ENCODE measurements around the gene PLA2G6. TPM values are rescaled to one million over a fixed set of nuclear protein-coding genes. Genes with fewer than 3 reads are reported as not detected.
"Not testable (repeated sequence)": the region's sequence is repeated elsewhere in the genome, so short reads cannot be mapped to it uniquely, and the experiment has no call there.

Gene PLA2G6
- total RNA-seq, 1 donor from 2014 or later, result 7.9 TPM

DNA sequence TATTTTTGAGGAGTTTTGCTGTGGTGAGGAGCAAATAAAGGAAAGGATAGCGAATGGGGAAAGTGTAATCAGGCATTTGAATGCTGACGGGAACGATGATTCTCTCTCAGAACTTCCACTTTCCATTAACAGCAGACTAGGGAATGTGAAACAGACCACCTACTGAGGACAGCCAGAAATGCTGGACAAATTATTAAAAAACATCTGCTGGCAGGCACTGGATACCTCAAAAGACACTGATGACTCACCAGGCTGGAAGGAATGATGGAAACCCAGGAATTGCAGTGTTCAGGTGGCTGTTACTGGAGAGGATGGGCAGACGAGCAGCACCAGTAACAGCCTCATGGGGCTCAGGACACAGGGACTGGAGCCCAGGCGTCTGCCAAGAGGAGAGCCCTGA lies 33.4 kb downstream of the PLA2G6 start:
- no peaks in the 10 kb centered on the region for H3K36me3 ChIP-seq (ENCODE audit: control insufficient read depth, insufficient read depth, low read length)
- no peaks in the 10 kb centered on the region for H3K27me3 ChIP-seq (ENCODE audit: control insufficient read depth, insufficient read depth, low read length)
- FAIRE-seq (no peak), DNase-seq (ENCODE audit: low read depth) (peak; percentile 61)
- TF ChIP-seq, protein P1, sequence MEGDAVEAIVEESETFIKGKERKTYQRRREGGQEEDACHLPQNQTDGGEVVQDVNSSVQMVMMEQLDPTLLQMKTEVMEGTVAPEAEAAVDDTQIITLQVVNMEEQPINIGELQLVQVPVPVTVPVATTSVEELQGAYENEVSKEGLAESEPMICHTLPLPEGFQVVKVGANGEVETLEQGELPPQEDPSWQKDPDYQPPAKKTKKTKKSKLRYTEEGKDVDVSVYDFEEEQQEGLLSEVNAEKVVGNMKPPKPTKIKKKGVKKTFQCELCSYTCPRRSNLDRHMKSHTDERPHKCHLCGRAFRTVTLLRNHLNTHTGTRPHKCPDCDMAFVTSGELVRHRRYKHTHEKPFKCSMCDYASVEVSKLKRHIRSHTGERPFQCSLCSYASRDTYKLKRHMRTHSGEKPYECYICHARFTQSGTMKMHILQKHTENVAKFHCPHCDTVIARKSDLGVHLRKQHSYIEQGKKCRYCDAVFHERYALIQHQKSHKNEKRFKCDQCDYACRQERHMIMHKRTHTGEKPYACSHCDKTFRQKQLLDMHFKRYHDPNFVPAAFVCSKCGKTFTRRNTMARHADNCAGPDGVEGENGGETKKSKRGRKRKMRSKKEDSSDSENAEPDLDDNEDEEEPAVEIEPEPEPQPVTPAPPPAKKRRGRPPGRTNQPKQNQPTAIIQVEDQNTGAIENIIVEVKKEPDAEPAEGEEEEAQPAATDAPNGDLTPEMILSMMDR (IDR thresholded peaks at IDR 0.05; ENCODE audit: insufficient read depth, low read length, severe bottlenecking), result no peak
- no peak overlapping the region for H3K4me3 ChIP-seq (ENCODE audit: low read depth, low read length)

DNA sequence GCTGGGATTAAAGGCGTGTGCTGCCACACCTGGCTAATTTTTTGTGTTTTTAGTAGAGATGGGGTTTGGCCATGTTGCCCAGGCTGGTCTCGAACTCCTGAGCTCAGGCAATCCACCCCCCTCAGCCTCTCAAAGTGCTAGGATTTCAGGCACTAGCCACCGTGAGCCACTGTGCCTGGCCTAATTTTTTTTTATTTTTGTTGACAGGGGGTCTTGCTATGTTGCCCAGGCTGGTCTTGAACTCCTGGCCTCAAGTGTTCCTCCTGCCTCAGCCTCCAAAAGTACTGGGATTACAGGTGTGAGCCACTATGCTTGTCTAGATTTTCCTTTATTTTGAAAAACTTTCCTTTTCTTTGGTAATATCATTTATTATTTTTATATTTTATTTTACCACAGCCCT lies 35.5 kb downstream of the PLA2G6 start:
- H3K36me3 ChIP-seq (ENCODE audit: control insufficient read depth, insufficient read depth, low read length); FAIRE-seq; H3K27me3 ChIP-seq (ENCODE audit: control insufficient read depth, insufficient read depth, low read length); H3K4me3 ChIP-seq (ENCODE audit: low read depth, low read length); DNase-seq (ENCODE audit: low read depth): not testable (repeated sequence)

DNA sequence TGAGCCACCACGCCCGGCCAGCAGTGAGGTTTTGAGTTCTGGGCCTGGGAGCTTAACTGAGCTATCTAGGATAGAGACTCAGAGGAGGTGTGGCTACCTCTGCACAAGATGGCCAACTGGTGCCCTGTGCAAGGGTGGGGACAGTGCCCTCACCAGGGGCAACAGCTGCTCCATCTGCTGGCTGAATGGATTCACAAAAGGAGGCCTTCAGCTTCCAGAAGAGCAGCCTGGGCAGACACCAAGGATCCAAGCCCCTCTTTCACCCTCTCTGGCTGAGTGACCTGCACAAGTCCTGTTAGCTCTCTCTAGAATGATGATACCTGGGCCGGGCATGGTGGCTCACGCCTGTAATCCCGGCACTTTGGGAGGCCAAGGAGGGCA lies 37.6 kb downstream of the PLA2G6 start:
- TF ChIP-seq, protein P1 (IDR thresholded peaks at IDR 0.05; ENCODE audit: insufficient read depth, low read length, severe bottlenecking), result no peak
- H3K27me3 ChIP-seq (ENCODE audit: control insufficient read depth, insufficient read depth, low read length), result no peaks in the 10 kb centered on the region
- FAIRE-seq, result no peak
- DNase-seq (ENCODE audit: low read depth), result no peak
- peaks cover 1% of the 10 kb centered on the region for H3K36me3 ChIP-seq (ENCODE audit: control insufficient read depth, insufficient read depth, low read length)
- no peak overlapping the region for H3K4me3 ChIP-seq (ENCODE audit: low read depth, low read length)

DNA sequence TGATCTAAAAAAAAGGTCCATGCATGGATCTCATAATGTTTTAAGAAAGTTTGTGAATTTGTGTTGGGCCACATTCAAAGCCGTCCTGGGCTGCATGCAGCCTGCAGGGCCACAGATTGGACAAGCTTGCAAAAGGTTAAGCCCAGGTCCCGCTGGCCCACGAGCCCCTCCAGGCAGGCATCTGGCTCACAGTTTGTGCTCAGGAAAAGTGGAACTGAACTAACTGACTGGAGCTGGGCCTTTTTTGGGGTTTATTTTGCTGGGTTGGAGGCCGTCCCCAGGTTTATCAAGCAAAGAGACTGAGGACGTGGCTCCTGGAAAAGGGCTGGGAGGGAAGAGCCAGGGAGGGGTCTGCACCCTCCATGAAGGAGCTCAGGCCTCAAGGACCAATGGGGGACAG lies 39.0 kb downstream of the PLA2G6 start:
- H3K4me3 ChIP-seq (ENCODE audit: low read depth, low read length), result no peak overlapping the region
- H3K36me3 ChIP-seq (ENCODE audit: control insufficient read depth, insufficient read depth, low read length), result peaks cover 4% of the 10 kb centered on the region
- TF ChIP-seq, protein P1 (IDR thresholded peaks at IDR 0.05; ENCODE audit: insufficient read depth, low read length, severe bottlenecking), result no peak
- DNase-seq (ENCODE audit: low read depth) (no peak), FAIRE-seq (no peak)
- H3K27me3 ChIP-seq (ENCODE audit: control insufficient read depth, insufficient read depth, low read length), result no peaks in the 10 kb centered on the region

DNA sequence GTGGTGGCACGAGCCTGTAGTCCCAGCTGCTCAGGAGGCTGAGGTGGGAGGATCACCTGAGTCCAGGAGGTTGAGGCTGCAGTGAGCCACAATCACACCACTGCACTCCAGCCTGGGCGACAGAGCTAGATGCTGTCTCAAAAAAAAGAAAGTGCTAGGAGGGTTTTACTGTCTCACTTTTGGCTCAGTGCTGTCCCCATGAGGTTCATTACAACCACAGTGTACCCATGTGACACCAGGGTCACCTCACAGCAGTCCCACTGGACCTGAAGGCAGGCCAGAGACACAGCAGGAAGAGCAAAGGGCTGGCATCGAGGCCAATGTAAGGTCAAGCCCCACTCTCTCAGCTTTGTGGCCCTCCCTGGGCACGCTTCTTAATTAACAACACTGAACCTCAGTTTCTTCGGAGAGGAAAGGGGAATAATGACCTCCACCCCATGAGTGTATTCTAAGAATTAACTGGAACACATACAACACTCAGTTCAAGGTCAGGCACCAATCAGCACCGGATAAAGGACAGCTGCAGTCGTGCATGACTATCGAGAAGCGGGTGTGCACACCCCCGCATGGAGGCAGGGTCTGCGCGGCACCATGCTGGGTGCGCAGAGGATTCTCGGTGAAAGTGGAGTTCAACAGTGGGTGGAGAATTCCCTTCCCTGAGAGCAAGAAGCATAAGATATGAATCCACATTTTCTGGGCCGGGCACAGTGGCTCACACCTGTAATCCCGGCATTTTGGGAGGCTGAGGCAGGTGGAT lies 40.2 kb downstream of the PLA2G6 start:
- Histone ChIP-seq H3K27me3 (ENCODE audit: control insufficient read depth, insufficient read depth, low read length) (no peaks in the 10 kb centered on the region), H3K4me3 (ENCODE audit: low read depth, low read length) (no peak overlapping the region), H3K36me3 (ENCODE audit: control insufficient read depth, insufficient read depth, low read length) (peaks cover 4% of the 10 kb centered on the region)
- DNase-seq (ENCODE audit: low read depth) (no peak), FAIRE-seq (no peak)
- TF ChIP-seq, protein P1 (IDR thresholded peaks at IDR 0.05; ENCODE audit: insufficient read depth, low read length, severe bottlenecking), result no peak

DNA sequence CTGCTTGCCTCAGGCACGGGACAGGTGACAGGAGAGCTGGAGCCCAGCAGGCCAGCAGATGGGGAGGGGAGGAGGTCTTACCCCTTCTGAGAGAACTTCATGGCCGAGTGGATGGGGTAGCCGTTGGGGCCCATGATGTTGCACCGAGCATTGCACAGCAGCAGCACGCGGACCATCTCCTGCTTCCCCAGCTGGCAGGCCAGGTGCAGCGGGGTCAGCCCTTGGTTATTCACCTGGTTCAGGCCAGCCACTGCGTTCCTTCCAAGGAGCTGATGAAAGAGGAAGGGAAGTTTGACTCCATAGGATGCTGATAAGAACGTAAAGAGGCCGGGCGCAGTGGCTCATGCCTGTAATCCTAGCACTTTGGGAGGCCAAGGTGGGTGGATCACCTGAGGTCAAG lies 41.7 kb downstream of the PLA2G6 start:
- DNase-seq (ENCODE audit: low read depth), result no peak
- H3K36me3 ChIP-seq (ENCODE audit: control insufficient read depth, insufficient read depth, low read length), result peaks cover 4% of the 10 kb centered on the region
- H3K4me3 ChIP-seq (ENCODE audit: low read depth, low read length), result no peak overlapping the region
- H3K27me3 ChIP-seq (ENCODE audit: control insufficient read depth, insufficient read depth, low read length), result no peaks in the 10 kb centered on the region
- TF ChIP-seq, protein P1 (IDR thresholded peaks at IDR 0.05; ENCODE audit: insufficient read depth, low read length, severe bottlenecking), result no peak
- FAIRE-seq, result no peak
